PC-3 (cell line): ENCODE measurements around the gene RTN4. TPM values are rescaled to one million over a fixed set of nuclear protein-coding genes. Genes with fewer than 3 reads are reported as not detected.

Experiments used
- ATAC-seq: fragments of 200-7000 bp; cut with Tn5 transposase; 2 replicates; pipeline ENCODE4 v1.9.1; 2020; ENCODE audit warnings: mild to moderate bottlenecking, moderate library complexity
- BruUV-seq: library from RNA; stranded (reverse); fragments of 400-500 nt; replicated peaks from 2 replicates; lab custom pipeline; 2021; lab: Mats Ljungman, UMichigan
- CTCF ChIA-PET: fragments of 300-600 bp; sonication (Branson Sonifier 250); formaldehyde crosslinking; loops from one replicate; lab custom pipeline; 2022; ENCODE audit warnings: antibody characterized with exemption; lab: Charles Lee
- POLR2A ChIA-PET: fragments of 300-600 bp; sonication (Branson Sonifier 250); formaldehyde crosslinking; loops from one replicate; lab custom pipeline; 2022; ENCODE audit warnings: antibody characterized with exemption; ENCODE audit not compliant: unreplicated experiment; lab: Charles Lee
- DNase-seq: peaks from one replicate; pipeline ENCODE4 v3.0.0-alpha.2; 2015
- H2AFZ ChIP-seq: fragments of 300-600 bp; sonication (generic); 2 replicates; pipeline ENCODE4 v1.6.0; 2016; ENCODE audit warnings: antibody characterized with exemption, low read length
- H3F3A ChIP-seq: fragments of 300-600 bp; sonication (generic); one replicate; pipeline ENCODE4 v1.6.0; 2017; ENCODE audit warnings: antibody characterized with exemption, low read length, control low read depth, mild to moderate bottlenecking; ENCODE audit not compliant: unreplicated experiment
- H3K27ac ChIP-seq: fragments of 300-600 bp; sonication (generic); 2 replicates; pipeline ENCODE4 v1.5.1; 2016; ENCODE audit warnings: mild to moderate bottlenecking, low read length
- H3K27me3 ChIP-seq: fragments of 300-600 bp; sonication (generic); 2 replicates; pipeline ENCODE4 v1.6.1; 2016; ENCODE audit warnings: low read length, mixed read lengths
- H3K36me3 ChIP-seq: fragments of 300-600 bp; sonication (generic); 2 replicates; pipeline ENCODE4 v1.6.1; 2016; ENCODE audit warnings: low read depth, mixed run types, low read length, mixed read lengths
- H3K4me1 ChIP-seq: fragments of 300-600 bp; sonication (generic); 2 replicates; pipeline ENCODE4 v1.5.1; 2016; ENCODE audit warnings: low read length; ENCODE audit not compliant: insufficient read depth
- H3K4me2 ChIP-seq: fragments of 300-600 bp; sonication (generic); 2 replicates; pipeline ENCODE4 v1.6.0; 2016; ENCODE audit warnings: low read length
- H3K4me3 ChIP-seq: fragments of 300-600 bp; sonication (generic); 2 replicates; pipeline ENCODE4 v1.5.1; 2016; ENCODE audit warnings: mild to moderate bottlenecking, low read length, mixed read lengths
- H3K79me2 ChIP-seq: fragments of 300-600 bp; sonication (generic); 2 replicates; pipeline ENCODE4 v1.6.1; 2017; ENCODE audit warnings: low read length, mixed read lengths
- H3K9ac ChIP-seq: fragments of 300-600 bp; sonication (generic); 2 replicates; pipeline ENCODE4 v1.6.0; 2016; ENCODE audit warnings: mild to moderate bottlenecking, low read length
- H3K9me2 ChIP-seq: fragments of 300-600 bp; sonication (generic); replicated peaks from 2 replicates; pipeline ENCODE4 v1.6.1; 2016; ENCODE audit warnings: mixed run types, low read length, mixed read lengths
- H3K9me3 ChIP-seq: fragments of 300-600 bp; sonication (generic); 2 replicates; pipeline ENCODE4 v1.6.1; 2016; ENCODE audit warnings: low read length, mixed read lengths
- H4K20me1 ChIP-seq: fragments of 300-600 bp; sonication (generic); 2 replicates; pipeline ENCODE4 v1.6.1; 2016; ENCODE audit warnings: low read length, mixed read lengths
- CTCF ChIP-seq: fragments of 300-600 bp; sonication (generic); conservative IDR thresholded peaks from 2 replicates; pipeline ENCODE4 v1.5.1; 2017; ENCODE audit warnings: antibody characterized with exemption, low read depth, mild to moderate bottlenecking, low read length
- EZH2 ChIP-seq: fragments of 300-600 bp; sonication (generic); IDR thresholded peaks from one replicate; pipeline ENCODE4 v1.6.1; 2017; ENCODE audit warnings: antibody characterized with exemption, mild to moderate bottlenecking, low read length; ENCODE audit not compliant: unreplicated experiment
- EZH2phosphoT487 ChIP-seq: fragments of 300-600 bp; sonication (generic); IDR thresholded peaks from 2 replicates; pipeline ENCODE4 v1.6.1; 2018; ENCODE audit warnings: mild to moderate bottlenecking, antibody characterized with exemption, low read length, borderline replicate concordance
- intact Hi-C: fragments of 100-400 bp; cut with micrococcal nuclease; formaldehyde crosslinking; loops from 2 replicates; pipeline ENCODE4 v1.9.0; 2023
- total RNA-seq: library from RNA; depleted of rRNA; stranded (reverse); fragments of >200 nt; gene quantifications from 2 replicates; pipeline ENCODE4 v1.2.3, GENCODE V29; 2014

The RTN4 gene
- total RNA-seq, 1 experiment from 2014 or later, result 150 TPM

- Histone ChIP-seq H3K4me3 (no peak overlapping the region), H3K79me2 (no peaks in the 10 kb centered on the region), H3K4me2 (no peak overlapping the region), H3K27ac (no peak overlapping the region), H2AFZ (no peak overlapping the region), H3K4me1 (no peaks in the 10 kb centered on the region), H3K9me3 (no peaks in the 10 kb centered on the region), H3K9ac (no peak overlapping the region), H3K27me3 (no peaks in the 10 kb centered on the region), H3K9me2 (no peaks in the 10 kb centered on the region), H3F3A (no peaks in the 10 kb centered on the region), H3K36me3 (no peaks in the 10 kb centered on the region), H4K20me1 (no peaks in the 10 kb centered on the region)
- no TSS peak for BruUV-seq
- CTCF ChIA-PET, result no interaction called here
- POLR2A ChIA-PET, result no interaction called here
- intact Hi-C loops, result no loop called here
- DNase-seq (no peak), ATAC-seq (no peak)
- TF ChIP-seq CTCF (no peak), EZH2phosphoT487 (no peak), EZH2 (no peak)
Observed at GRCh38 chr2:55062754-55063153, 12.5 kb upstream of the RTN4 start.

DNA sequence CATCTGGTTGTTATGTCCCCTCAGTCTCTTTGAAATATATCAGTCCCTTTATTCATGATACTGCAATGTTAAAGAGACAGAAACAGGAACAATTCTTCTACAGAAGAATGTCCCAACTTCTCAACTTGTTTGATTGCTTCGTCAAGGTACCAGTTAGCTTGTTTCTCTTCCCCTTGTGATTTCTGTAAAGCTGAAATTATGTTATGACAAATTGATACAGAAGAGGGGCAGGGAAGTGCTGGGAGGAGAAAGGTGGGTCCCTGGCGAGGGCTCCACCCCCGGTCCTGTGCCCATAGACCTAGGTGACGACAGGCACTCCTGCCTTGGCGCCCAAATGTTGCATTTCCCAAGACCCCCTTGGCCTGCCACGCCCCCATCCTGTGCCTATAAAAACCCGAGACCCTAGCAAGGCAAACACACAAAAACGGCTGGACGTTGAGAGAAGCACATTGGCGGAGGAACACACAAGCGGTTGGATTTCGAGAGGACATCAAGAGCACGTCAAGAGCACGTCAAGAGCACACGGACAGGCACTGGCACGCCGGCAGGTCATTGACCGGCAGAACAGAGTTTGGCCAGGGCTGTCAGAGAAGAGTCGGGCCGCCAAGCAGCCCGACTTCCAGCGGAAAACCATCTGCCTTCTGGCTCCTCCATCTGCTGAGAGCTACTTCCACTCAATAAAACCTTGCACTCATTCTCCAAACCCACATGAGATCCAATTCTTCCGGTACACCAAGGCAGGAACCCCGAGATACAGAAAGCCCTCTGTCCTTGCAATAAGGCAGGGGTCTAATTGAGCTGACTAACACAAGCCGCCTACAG is 11.5 kb upstream of the RTN4 start:
- no peaks in the 10 kb centered on the region for H3K79me2 ChIP-seq
- DNase-seq (no peak), ATAC-seq (no peak)
- H3K9ac ChIP-seq, result no peak overlapping the region
- no peaks in the 10 kb centered on the region for H3K4me1 ChIP-seq
- no peaks in the 10 kb centered on the region for H3K36me3 ChIP-seq
- intact Hi-C loops, result no loop called here
- H2AFZ ChIP-seq, result no peak overlapping the region
- no peaks in the 10 kb centered on the region for H3K9me2 ChIP-seq
- H4K20me1 ChIP-seq, result no peaks in the 10 kb centered on the region
- no peak overlapping the region for H3K4me2 ChIP-seq
- POLR2A ChIA-PET, result no interaction called here
- no TSS peak for BruUV-seq
- H3K9me3 ChIP-seq, result no peaks in the 10 kb centered on the region
- H3K27me3 ChIP-seq, result no peaks in the 10 kb centered on the region
- CTCF ChIA-PET, result no interaction called here
- H3K27ac ChIP-seq, result no peak overlapping the region
- no peaks in the 10 kb centered on the region for H3F3A ChIP-seq
- TF ChIP-seq EZH2phosphoT487, result no peak
- H3K4me3 ChIP-seq, result no peak overlapping the region

DNA sequence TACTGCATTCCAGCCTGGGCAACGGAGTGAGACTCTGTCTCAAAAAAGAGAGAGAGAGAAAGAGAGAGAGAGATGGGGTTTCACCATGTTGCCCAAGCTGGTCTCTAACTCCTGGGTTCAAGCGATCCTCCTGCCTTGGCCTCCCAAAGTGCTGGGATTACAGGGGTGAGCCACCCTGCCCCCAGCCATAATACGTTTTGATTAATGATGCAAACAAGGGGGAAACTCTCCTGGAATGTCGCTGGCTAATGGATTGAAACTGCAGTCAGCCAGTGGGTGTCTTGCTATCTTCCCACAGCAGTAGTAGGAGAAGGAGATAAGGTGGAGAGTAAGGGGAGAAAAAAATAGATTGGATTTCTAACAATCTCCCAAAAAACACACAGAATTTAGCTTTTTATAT is 9.5 kb upstream of the RTN4 start:
- Histone ChIP-seq H3K36me3 (no peaks in the 10 kb centered on the region), H3K9me3 (no peaks in the 10 kb centered on the region), H3K79me2 (no peaks in the 10 kb centered on the region), H3K27me3 (no peaks in the 10 kb centered on the region), H3F3A (no peaks in the 10 kb centered on the region), H3K9ac (no peak overlapping the region), H2AFZ (no peak overlapping the region), H3K27ac (no peak overlapping the region), H3K9me2 (no peaks in the 10 kb centered on the region), H3K4me3 (no peak overlapping the region), H3K4me2 (no peak overlapping the region), H4K20me1 (no peaks in the 10 kb centered on the region), H3K4me1 (no peaks in the 10 kb centered on the region)
- intact Hi-C loops, result no loop called here
- DNase-seq (no peak), ATAC-seq (no peak)
- no peak for TF ChIP-seq EZH2phosphoT487
- TF ChIP-seq CTCF, result no peak
- no peak for TF ChIP-seq EZH2
- POLR2A ChIA-PET, result no interaction called here
- CTCF ChIA-PET, result no interaction called here
- no TSS peak for BruUV-seq
